Measurements from ENCODE around the gene PDPN. TPM values are rescaled to one million over a fixed set of nuclear protein-coding genes. Genes with fewer than 3 reads are reported as not detected.

Gene PDPN
- total and polyA plus RNA-seq, 3 donors from 2014 or later = 6.5 to 14.3 (median 8.7) TPM

Small RNAs within 50 kb of the gene (small RNA-seq; reads per million reads assigned to genes)
- 0 reads per million in 2 donors for gene RNA5SP41

Other genes starting within 250 kb of the PDPN start
- under 1 TPM in 1 of 2 donors, not detected in 1; 0.31 TPM for gene PRAMEF14, start 236.7 kb upstream of the PDPN start, total RNA-seq
- gene PRAMEF14, start 236.7 kb upstream of the PDPN start, polyA plus RNA-seq (ENCODE audit: insufficient read depth, low read depth, low replicate concordance) = 0.24 TPM
- not detected for gene PRAMEF19, start 211.9 kb upstream of the PDPN start, total RNA-seq
- gene PRAMEF19, start 211.9 kb upstream of the PDPN start, polyA plus RNA-seq (ENCODE audit: insufficient read depth, low read depth, low replicate concordance) = not detected
- under 1 TPM in 1 of 2 donors, not detected in 1; 0.31 TPM for gene PRAMEF17, start 194.2 kb upstream of the PDPN start, total RNA-seq
- not detected for gene PRAMEF17, start 194.2 kb upstream of the PDPN start, polyA plus RNA-seq (ENCODE audit: insufficient read depth, low read depth, low replicate concordance)
- gene PRAMEF20, start 173.4 kb upstream of the PDPN start, total RNA-seq = under 1 TPM; 0.62 to 0.87 TPM
- gene PRAMEF20, start 173.4 kb upstream of the PDPN start, polyA plus RNA-seq (ENCODE audit: insufficient read depth, low read depth, low replicate concordance) = 0.28 TPM
- 1 to 10 TPM in 1 of 2 donors, under 1 TPM in 1; 0.79 to 1.6 TPM for gene LRRC38, start 69.8 kb upstream of the PDPN start, total RNA-seq
- gene LRRC38, start 69.8 kb upstream of the PDPN start, polyA plus RNA-seq (ENCODE audit: insufficient read depth, low read depth, low replicate concordance) = 0.91 TPM
- gene PRDM2, start 116.4 kb downstream of the PDPN start, total RNA-seq = 10 to 100 TPM; 55.5 to 75.1 TPM
- gene PRDM2, start 116.4 kb downstream of the PDPN start, polyA plus RNA-seq (ENCODE audit: insufficient read depth, low read depth, low replicate concordance) = 43.5 TPM

Data from testis (tissue), 3 donors.